A549 (cell line): ENCODE results near the gene LMOD1. TPM values are rescaled to one million over a fixed set of nuclear protein-coding genes. Genes with fewer than 3 reads are reported as not detected.

Experiments used
- ATAC-seq, 2 experiments: fragments of 200-7000 bp in 1 of 2; fragments of >200 bp in 1 of 2; cut with Nextera tagmentation in 1 of 2; cut with Tn5 transposase in 1 of 2; 3 replicates each; pipeline versions ENCODE4 v1.8.0 to v1.9.1; 2018 to 2020; ENCODE audit warnings: mild to moderate bottlenecking in 1 of 2, moderate library complexity in 1 of 2
- CTCF ChIA-PET: fragments of 300-600 bp; sonication (Branson Sonifier 250); formaldehyde crosslinking; extraction: SDS; loops from one replicate; lab custom pipeline; 2021; ENCODE audit warnings: antibody characterized with exemption, inconsistent platforms; lab: Yijun Ruan, JAX
- POLR2A ChIA-PET: fragments of 350-600 bp; formaldehyde crosslinking; extraction: SDS; loops from one replicate; lab custom pipeline; 2021; ENCODE audit warnings: antibody characterized with exemption, inconsistent platforms; lab: Yijun Ruan, JAX
- DNase-seq, 2 experiments: peaks; one replicate each; pipeline versions ENCODE4 v3.0.0 to v3.0.0-alpha.2; 2011 to 2016; ENCODE audit warnings: low read depth in 1 of 2, low spot score in 1 of 2
- FAIRE-seq: peaks from 2 replicates; lab custom pipeline; 2011; peaks lifted over from hg19 to GRCh38; lab: Jason Lieb, UNC
- H3K27ac ChIP-seq, 2 experiments: fragments of >200 bp; sonication (Bioruptor Twin); formaldehyde crosslinking; 3 replicates each; pipeline ENCODE4 v1.5.1; 2016 to 2017
- H3K4me1 ChIP-seq: fragments of >200 bp; sonication (Bioruptor Twin); formaldehyde crosslinking; 3 replicates; pipeline ENCODE4 v1.6.1; 2016
- H3K4me2 ChIP-seq: fragments of >200 bp; sonication (Bioruptor Twin); formaldehyde crosslinking; 3 replicates; pipeline ENCODE4 v1.6.1; 2016
- H3K4me3 ChIP-seq: fragments of >200 bp; sonication (Bioruptor Twin); formaldehyde crosslinking; 3 replicates; pipeline ENCODE4 v1.5.1; 2016
- H3K9me3 ChIP-seq: fragments of >200 bp; sonication (Bioruptor Twin); formaldehyde crosslinking; 3 replicates; pipeline ENCODE4 v1.6.1; 2016
- CHD2 ChIP-seq: fragments of 150-350 bp; IDR thresholded peaks from 2 replicates; pipeline ENCODE4 v1.6.1; 2014; ENCODE audit warnings: low read length; ENCODE audit not compliant: partially characterized antibody
- E2F6 ChIP-seq: IDR thresholded peaks from 2 replicates; pipeline ENCODE4 v1.6.1; 2012; ENCODE audit warnings: low read depth, borderline replicate concordance
- EHF ChIP-seq: fragments of 250-450 bp; sonication (Bioruptor Pico); IDR thresholded peaks from 2 replicates; pipeline ENCODE4 v1.5.0; 2020; ENCODE audit warnings: mild to moderate bottlenecking
- EP300 ChIP-seq, 2 experiments: fragments of >200 bp; sonication (Bioruptor Twin); formaldehyde crosslinking; IDR thresholded peaks; 2 replicates in 1 of 2; 3 replicates in 1 of 2; pipeline ENCODE4 v1.6.1; 2016 to 2017
- ESRRA ChIP-seq: fragments of 150-350 bp; IDR thresholded peaks from 2 replicates; pipeline ENCODE4 v1.6.1; 2014; ENCODE audit warnings: mild to moderate bottlenecking, low read length, borderline replicate concordance
- HDAC2 ChIP-seq: fragments of 200-600 bp; sonication (generic); IDR thresholded peaks from 2 replicates; pipeline ENCODE4 v1.6.1; 2016
- HOXB13 ChIP-seq: fragments of 250-450 bp; sonication (Bioruptor Pico); IDR thresholded peaks from 2 replicates; pipeline ENCODE4 v1.5.0; 2020; ENCODE audit warnings: low read depth, mild to moderate bottlenecking, moderate library complexity
- KDM1A ChIP-seq: fragments of 200-600 bp; sonication (generic); IDR thresholded peaks from 2 replicates; pipeline ENCODE4 v1.6.1; 2016; ENCODE audit warnings: low read depth, mild to moderate bottlenecking
- KDM5A ChIP-seq: fragments of 200-600 bp; sonication (generic); IDR thresholded peaks from 2 replicates; pipeline ENCODE4 v1.6.1; 2016; ENCODE audit warnings: antibody characterized with exemption, mild to moderate bottlenecking
- MAZ ChIP-seq: fragments of 150-350 bp; IDR thresholded peaks from 2 replicates; pipeline ENCODE4 v1.6.1; 2014; ENCODE audit warnings: antibody characterized with exemption, low read depth, low read length, borderline replicate concordance
- NFE2L2 ChIP-seq: fragments of 150-350 bp; conservative IDR thresholded peaks from 2 replicates; pipeline ENCODE4 v1.6.1; 2014; ENCODE audit warnings: low read length
- NPAS2 ChIP-seq: fragments of 250-450 bp; sonication (Bioruptor Pico); IDR thresholded peaks from 2 replicates; pipeline ENCODE4 v1.8.0; 2022; ENCODE audit warnings: mild to moderate bottlenecking, moderate library complexity, borderline replicate concordance
- RAD21 ChIP-seq, 2 experiments: fragments of >200 bp in 1 of 2; sonication (Bioruptor Twin) in 1 of 2; formaldehyde crosslinking in 1 of 2; IDR thresholded peaks in 1 of 2; conservative IDR thresholded peaks in 1 of 2; 2 replicates in 1 of 2; 3 replicates in 1 of 2; pipeline ENCODE4 v1.6.1; 2012 to 2018; ENCODE audit warnings: inconsistent platforms in 1 of 2
- RARB ChIP-seq: fragments of 250-450 bp; sonication (Bioruptor Pico); IDR thresholded peaks from 2 replicates; pipeline ENCODE4 v1.8.0; 2021; ENCODE audit warnings: mild to moderate bottlenecking, moderate library complexity
- SMC3 ChIP-seq: fragments of >200 bp; sonication (Bioruptor Twin); formaldehyde crosslinking; IDR thresholded peaks from 3 replicates; pipeline ENCODE4 v1.6.1; 2018; ENCODE audit warnings: inconsistent platforms
- SREBF2 ChIP-seq: fragments of 450-650 bp; IDR thresholded peaks from 2 replicates; pipeline ENCODE4 v1.6.1; 2014; ENCODE audit warnings: mild to moderate bottlenecking, moderate library complexity
- TP53 ChIP-seq: fragments of 250-450 bp; sonication (Bioruptor Pico); IDR thresholded peaks from 2 replicates; pipeline ENCODE4 v1.5.0; 2021; ENCODE audit warnings: mild to moderate bottlenecking, moderate library complexity
- ZNF302 ChIP-seq: fragments of 250-450 bp; sonication (Bioruptor Pico); IDR thresholded peaks from 2 replicates; pipeline ENCODE4 v1.9.0; 2021; ENCODE audit warnings: inconsistent platforms, mild to moderate bottlenecking, moderate library complexity
- WGBS: methylation state at CpG from one replicate; pipeline ENCODE4 v1.1.6; 2017; ENCODE audit errors: missing lambda C conversion rate; 5-methylcytosine and 5-hydroxymethylcytosine counted together
- polyA plus RNA-seq, 4 experiments: library from polyadenylated mRNA; depleted of rRNA in 3 of 4; stranded (reverse); fragments of >200 nt; fragmentation: RNase III in 1 of 4; extraction: RNeasy Plus Mini Kit Qiagen cat#74134 plus additional on column Dnase treatment in 1 of 4; gene quantifications; 2 replicates in 3 of 4; 3 replicates in 1 of 4; pipeline ENCODE4 v1.2.3, GENCODE V29; 2011 to 2017
- TF ChIP-seq, protein P1 (sequence below): fragments of 250-450 bp; sonication (Bioruptor Pico); IDR thresholded peaks from 2 replicates; pipeline ENCODE4 v1.5.0; 2021; ENCODE audit warnings: mild to moderate bottlenecking, moderate library complexity, borderline replicate concordance
- TF ChIP-seq, protein P2 (sequence below): fragments of >200 bp; sonication (Bioruptor Twin); formaldehyde crosslinking; IDR thresholded peaks from 3 replicates; pipeline ENCODE4 v1.5.1; 2016

Gene LMOD1
- polyA plus RNA-seq, 2 of the 4 experiments (the other 2 are of a cell fraction) = not detected

DNA sequence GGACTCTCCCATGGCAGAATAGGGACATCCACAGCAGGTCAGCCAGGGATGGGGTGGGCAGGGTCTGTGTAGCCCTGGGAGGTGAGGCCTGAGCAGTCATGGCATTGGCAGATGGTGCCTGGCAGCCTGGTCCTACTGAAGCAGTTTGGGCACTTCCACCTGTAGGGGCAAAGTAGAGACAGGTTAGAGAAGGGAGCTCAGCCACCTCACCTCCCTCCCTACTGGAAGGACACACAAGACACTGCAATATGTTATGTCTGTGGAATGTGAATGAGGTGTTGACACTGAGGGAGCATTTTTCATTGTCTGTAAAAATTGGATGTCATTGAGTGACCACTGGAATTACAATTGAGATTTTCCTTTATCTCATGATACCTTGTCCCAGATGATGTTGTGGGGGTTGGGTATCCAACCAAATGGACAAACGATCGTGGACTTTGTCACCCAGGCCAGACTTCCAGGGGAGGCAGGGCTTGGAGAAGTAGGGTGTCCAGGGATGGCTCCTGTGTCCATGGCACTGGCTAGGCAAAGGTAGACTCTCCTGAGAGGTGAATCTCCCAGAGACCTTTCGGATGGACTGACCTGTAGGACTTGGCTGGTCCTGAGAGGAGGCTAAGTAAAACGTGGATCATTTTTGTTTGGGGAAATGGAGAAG is 48.0 kb downstream of the LMOD1 start:
- ChIA-PET CTCF (interaction anchor here (1.4 to 17.1 kb wide), 8 partner anchors 14 to 237 kb away, joined by 3 to 855 read pairs (median 80); partner anchors contain the start of genes LMOD1, RNPEP and TIMM17A), POLR2A (no interaction called here)
- no peak for TF ChIP-seq CHD2
- TF ChIP-seq SREBF2 = no peak
- no peak for TF ChIP-seq NPAS2 (CRISPR knock-in tag)
- no peak for TF ChIP-seq MAZ
- TF ChIP-seq RAD21 (conservative IDR thresholded peaks at IDR 0.05 in 1 of 2, IDR thresholded peaks at IDR 0.05 in 1 of 2) = no peak
- no peak for TF ChIP-seq EP300 (IDR thresholded peaks at IDR 0.05)
- TF ChIP-seq HOXB13 (CRISPR knock-in tag) = no peak
- no peak for TF ChIP-seq SMC3
- TF ChIP-seq HDAC2 = no peak
- no peak for TF ChIP-seq KDM5A
- no peak for TF ChIP-seq EHF (CRISPR knock-in tag)
- no peak for TF ChIP-seq E2F6
- no peak for TF ChIP-seq TP53 (CRISPR knock-in tag)
- no peak for TF ChIP-seq ZNF302 (CRISPR knock-in tag)
- TF ChIP-seq, protein P1, sequence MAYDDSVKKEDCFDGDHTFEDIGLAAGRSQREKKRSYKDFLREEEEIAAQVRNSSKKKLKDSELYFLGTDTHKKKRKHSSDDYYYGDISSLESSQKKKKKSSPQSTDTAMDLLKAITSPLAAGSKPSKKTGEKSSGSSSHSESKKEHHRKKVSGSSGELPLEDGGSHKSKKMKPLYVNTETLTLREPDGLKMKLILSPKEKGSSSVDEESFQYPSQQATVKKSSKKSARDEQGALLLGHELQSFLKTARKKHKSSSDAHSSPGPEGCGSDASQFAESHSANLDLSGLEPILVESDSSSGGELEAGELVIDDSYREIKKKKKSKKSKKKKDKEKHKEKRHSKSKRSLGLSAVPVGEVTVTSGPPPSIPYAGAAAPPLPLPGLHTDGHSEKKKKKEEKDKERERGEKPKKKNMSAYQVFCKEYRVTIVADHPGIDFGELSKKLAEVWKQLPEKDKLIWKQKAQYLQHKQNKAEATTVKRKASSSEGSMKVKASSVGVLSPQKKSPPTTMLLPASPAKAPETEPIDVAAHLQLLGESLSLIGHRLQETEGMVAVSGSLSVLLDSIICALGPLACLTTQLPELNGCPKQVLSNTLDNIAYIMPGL (CRISPR knock-in tag) = no peak
- TF ChIP-seq NFE2L2 = no peak
- TF ChIP-seq RARB (CRISPR knock-in tag) = no peak
- no peak for TF ChIP-seq ESRRA
- no peak for TF ChIP-seq KDM1A
- Histone ChIP-seq H3K4me2 (no peak overlapping the region), H3K9me3 (no peaks in the 10 kb centered on the region), H3K4me1 (peaks cover 3% of the 10 kb centered on the region; the same call in 1 of the 3 replicates), H3K27ac (no peak overlapping the region), H3K4me3 (no peak overlapping the region)
- no peak for DNase-seq
- no peak for ATAC-seq
- 39% methylated on average over 4 of the region's 4 CpGs for WGBS
- no peak for FAIRE-seq

DNA sequence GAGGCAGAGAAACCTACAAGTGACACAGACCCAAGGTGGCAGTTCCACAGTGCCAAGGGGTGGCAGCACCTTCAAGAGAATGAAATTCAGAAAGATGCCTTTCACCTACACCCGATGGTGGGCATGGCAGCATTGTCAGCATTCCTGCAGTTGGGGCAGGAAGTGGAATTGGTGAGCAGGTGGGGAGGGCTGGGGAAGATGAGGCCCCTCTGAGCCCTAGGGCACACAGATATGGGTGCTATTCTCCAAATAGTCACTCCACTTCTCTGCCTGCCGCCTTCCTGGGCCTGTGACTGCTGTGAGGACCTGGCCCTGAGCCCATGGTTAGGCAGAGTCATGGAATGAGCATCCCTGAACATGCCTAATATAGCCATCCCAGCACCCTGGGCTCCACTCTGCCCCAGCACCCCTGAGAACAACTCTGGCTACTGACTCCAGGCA is 49.4 kb downstream of the LMOD1 start:
- TF ChIP-seq SMC3 (peak; percentile 48), ZNF302 (CRISPR knock-in tag) (no peak), RAD21 (conservative IDR thresholded peaks at IDR 0.05 in 1 of 2, IDR thresholded peaks at IDR 0.05 in 1 of 2) (peak; percentile 51 to 62)
- TF ChIP-seq, protein P2, sequence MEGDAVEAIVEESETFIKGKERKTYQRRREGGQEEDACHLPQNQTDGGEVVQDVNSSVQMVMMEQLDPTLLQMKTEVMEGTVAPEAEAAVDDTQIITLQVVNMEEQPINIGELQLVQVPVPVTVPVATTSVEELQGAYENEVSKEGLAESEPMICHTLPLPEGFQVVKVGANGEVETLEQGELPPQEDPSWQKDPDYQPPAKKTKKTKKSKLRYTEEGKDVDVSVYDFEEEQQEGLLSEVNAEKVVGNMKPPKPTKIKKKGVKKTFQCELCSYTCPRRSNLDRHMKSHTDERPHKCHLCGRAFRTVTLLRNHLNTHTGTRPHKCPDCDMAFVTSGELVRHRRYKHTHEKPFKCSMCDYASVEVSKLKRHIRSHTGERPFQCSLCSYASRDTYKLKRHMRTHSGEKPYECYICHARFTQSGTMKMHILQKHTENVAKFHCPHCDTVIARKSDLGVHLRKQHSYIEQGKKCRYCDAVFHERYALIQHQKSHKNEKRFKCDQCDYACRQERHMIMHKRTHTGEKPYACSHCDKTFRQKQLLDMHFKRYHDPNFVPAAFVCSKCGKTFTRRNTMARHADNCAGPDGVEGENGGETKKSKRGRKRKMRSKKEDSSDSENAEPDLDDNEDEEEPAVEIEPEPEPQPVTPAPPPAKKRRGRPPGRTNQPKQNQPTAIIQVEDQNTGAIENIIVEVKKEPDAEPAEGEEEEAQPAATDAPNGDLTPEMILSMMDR = peak; percentile 32; the same call in 2 of the 3 replicates
- H3K4me1 ChIP-seq = peaks cover 3% of the 10 kb centered on the region; the same call in 1 of the 3 replicates
- ATAC-seq (peak in 1 of 2 experiments; percentile 36; a peak in 4 of 6 replicates), FAIRE-seq (no peak), DNase-seq (peak in 1 of 2 experiments; percentile 48)
- H3K9me3 ChIP-seq = no peaks in the 10 kb centered on the region
- ChIA-PET CTCF (interaction anchor here (0.8 to 17.1 kb wide), 24 partner anchors 15 to 239 kb away, joined by 3 to 855 read pairs (median 18); partner anchors contain the start of genes ELF3, LMOD1, RNPEP and TIMM17A), POLR2A (interaction anchor here (1.4 to 1.5 kb wide), 2 partner anchors 58 to 74 kb away, joined by 9 to 16 read pairs; partner anchors contain the start of gene TIMM17A)
- H3K4me3 ChIP-seq = no peak overlapping the region
- H3K4me2 ChIP-seq = no peak overlapping the region
- WGBS = 50% methylated on average over 2 of the region's 2 CpGs
- H3K27ac ChIP-seq = peak overlapping the region in 1 of 2 experiments; percentile 73; a peak in 2 of 6 replicates
